Measurements from ENCODE around the gene TEAD2.
A peak's percentile ranks its signal among the peaks of the same experiment; 100 is the strongest.
"Not testable (repeated sequence)": the region's sequence is repeated elsewhere in the genome, so short reads cannot be mapped to it uniquely, and the experiment has no call there.

The TEAD2 gene

GRCh38 chr19:49338023-49338677 is 24.1 kb downstream of the TEAD2 start:
- Histone ChIP-seq H3K36me3 (ENCODE audit: control insufficient read depth, insufficient read depth, low read length) (peaks cover 41% of the 10 kb centered on the region), H3K4me3 (ENCODE audit: insufficient read depth, low read depth, low read length, poor library complexity, severe bottlenecking) (no peak overlapping the region), H3K9me3 (ENCODE audit: control insufficient read depth, low read length) (no peaks in the 10 kb centered on the region), H3K27ac (ENCODE audit: insufficient read depth, low read length, poor library complexity, severe bottlenecking) (no peak overlapping the region), H3K27me3 (replicated peaks; ENCODE audit: control insufficient read depth, insufficient read depth, low read length, poor library complexity, severe bottlenecking) (no peaks in the 10 kb centered on the region), H3K4me1 (ENCODE audit: control insufficient read depth, insufficient read depth, low read length, poor library complexity, severe bottlenecking) (peaks cover 36% of the 10 kb centered on the region)
- DNase-seq, result no peak

- H3K4me1 ChIP-seq (ENCODE audit: control insufficient read depth, insufficient read depth, low read length, poor library complexity, severe bottlenecking), result peaks cover 38% of the 10 kb centered on the region
- no peak for DNase-seq
- peaks cover 41% of the 10 kb centered on the region for H3K36me3 ChIP-seq (ENCODE audit: control insufficient read depth, insufficient read depth, low read length)
- peak overlapping the region; percentile 22 for H3K27ac ChIP-seq (ENCODE audit: insufficient read depth, low read length, poor library complexity, severe bottlenecking)
- H3K4me3 ChIP-seq (ENCODE audit: insufficient read depth, low read depth, low read length, poor library complexity, severe bottlenecking), result no peak overlapping the region
- no peaks in the 10 kb centered on the region for H3K9me3 ChIP-seq (ENCODE audit: control insufficient read depth, low read length)
- no peaks in the 10 kb centered on the region for H3K27me3 ChIP-seq (replicated peaks; ENCODE audit: control insufficient read depth, insufficient read depth, low read length, poor library complexity, severe bottlenecking)
These were observed 24.8 kb downstream of the TEAD2 start for GRCh38 chr19:49337267-49338022.

GRCh38 chr19:49336482-49337266 is 25.5 kb downstream of the TEAD2 start:
- DNase-seq, result no peak
- Histone ChIP-seq H3K27ac (ENCODE audit: insufficient read depth, low read length, poor library complexity, severe bottlenecking) (peak overlapping the region; percentile 75), H3K36me3 (ENCODE audit: control insufficient read depth, insufficient read depth, low read length) (peaks cover 41% of the 10 kb centered on the region), H3K9me3 (ENCODE audit: control insufficient read depth, low read length) (no peaks in the 10 kb centered on the region), H3K4me3 (ENCODE audit: insufficient read depth, low read depth, low read length, poor library complexity, severe bottlenecking) (no peak overlapping the region), H3K27me3 (replicated peaks; ENCODE audit: control insufficient read depth, insufficient read depth, low read length, poor library complexity, severe bottlenecking) (no peaks in the 10 kb centered on the region), H3K4me1 (ENCODE audit: control insufficient read depth, insufficient read depth, low read length, poor library complexity, severe bottlenecking) (peaks cover 43% of the 10 kb centered on the region)

- DNase-seq, result no peak
- no peaks in the 10 kb centered on the region for H3K27me3 ChIP-seq (replicated peaks; ENCODE audit: control insufficient read depth, insufficient read depth, low read length, poor library complexity, severe bottlenecking)
- H3K4me3 ChIP-seq (ENCODE audit: insufficient read depth, low read depth, low read length, poor library complexity, severe bottlenecking), result peak overlapping the region; percentile 63
- H3K36me3 ChIP-seq (ENCODE audit: control insufficient read depth, insufficient read depth, low read length), result peaks cover 35% of the 10 kb centered on the region
- H3K9me3 ChIP-seq (ENCODE audit: control insufficient read depth, low read length), result no peaks in the 10 kb centered on the region
- H3K4me1 ChIP-seq (ENCODE audit: control insufficient read depth, insufficient read depth, low read length, poor library complexity, severe bottlenecking), result peaks cover 43% of the 10 kb centered on the region
- peak overlapping the region; percentile 75 for H3K27ac ChIP-seq (ENCODE audit: insufficient read depth, low read length, poor library complexity, severe bottlenecking)
These were observed 26.3 kb downstream of the TEAD2 start for GRCh38 chr19:49335784-49336481.

GRCh38 chr19:49335071-49335783 is 27.0 kb downstream of the TEAD2 start, which contains the start of gene CD37:
Gene CD37 (plus strand): TSS chr19:49335406. CDS start chr19:49335541, 135 bp downstream.
- H3K27me3 ChIP-seq (replicated peaks; ENCODE audit: control insufficient read depth, insufficient read depth, low read length, poor library complexity, severe bottlenecking), result no peaks in the 10 kb centered on the region
- peak in 2 of 3 donors; percentile 19 to 33 for DNase-seq
- no peaks in the 10 kb centered on the region for H3K9me3 ChIP-seq (ENCODE audit: control insufficient read depth, low read length)
- H3K4me3 ChIP-seq (ENCODE audit: insufficient read depth, low read depth, low read length, poor library complexity, severe bottlenecking), result peak within 1 kb of the TSS; percentile 63
- H3K27ac ChIP-seq (ENCODE audit: insufficient read depth, low read length, poor library complexity, severe bottlenecking), result peak within 1 kb of the TSS; percentile 75
- H3K4me1 ChIP-seq (ENCODE audit: control insufficient read depth, insufficient read depth, low read length, poor library complexity, severe bottlenecking), result peaks cover 43% of the 10 kb centered on the region
- H3K36me3 ChIP-seq (ENCODE audit: control insufficient read depth, insufficient read depth, low read length), result peaks cover 28% of the 10 kb centered on the region

GRCh38 chr19:49333811-49334288 is 28.4 kb downstream of the TEAD2 start:
- H3K4me3 ChIP-seq (ENCODE audit: insufficient read depth, low read depth, low read length, poor library complexity, severe bottlenecking), result peak overlapping the region; percentile 39
- peaks cover 43% of the 10 kb centered on the region for H3K4me1 ChIP-seq (ENCODE audit: control insufficient read depth, insufficient read depth, low read length, poor library complexity, severe bottlenecking)
- H3K9me3 ChIP-seq (ENCODE audit: control insufficient read depth, low read length), result no peaks in the 10 kb centered on the region
- H3K27me3 ChIP-seq (replicated peaks; ENCODE audit: control insufficient read depth, insufficient read depth, low read length, poor library complexity, severe bottlenecking), result no peaks in the 10 kb centered on the region
- H3K36me3 ChIP-seq (ENCODE audit: control insufficient read depth, insufficient read depth, low read length), result peaks cover 17% of the 10 kb centered on the region
- peak; percentile 41 to 59 (median 54) for DNase-seq
- peak overlapping the region; percentile 75 for H3K27ac ChIP-seq (ENCODE audit: insufficient read depth, low read length, poor library complexity, severe bottlenecking)

- Histone ChIP-seq H3K4me3 (ENCODE audit: insufficient read depth, low read depth, low read length, poor library complexity, severe bottlenecking) (peak overlapping the region; percentile 39), H3K9me3 (ENCODE audit: control insufficient read depth, low read length) (no peaks in the 10 kb centered on the region), H3K27ac (ENCODE audit: insufficient read depth, low read length, poor library complexity, severe bottlenecking) (peak overlapping the region; percentile 75), H3K36me3 (ENCODE audit: control insufficient read depth, insufficient read depth, low read length) (peaks cover 12% of the 10 kb centered on the region), H3K4me1 (ENCODE audit: control insufficient read depth, insufficient read depth, low read length, poor library complexity, severe bottlenecking) (peaks cover 43% of the 10 kb centered on the region), H3K27me3 (replicated peaks; ENCODE audit: control insufficient read depth, insufficient read depth, low read length, poor library complexity, severe bottlenecking) (no peaks in the 10 kb centered on the region)
- DNase-seq, result no peak
These were observed 28.8 kb downstream of the TEAD2 start for GRCh38 chr19:49333418-49333805.

GRCh38 chr19:49332691-49333417 is 29.4 kb downstream of the TEAD2 start:
- Histone ChIP-seq H3K4me3 (ENCODE audit: insufficient read depth, low read depth, low read length, poor library complexity, severe bottlenecking) (peak overlapping the region; percentile 39), H3K27ac (ENCODE audit: insufficient read depth, low read length, poor library complexity, severe bottlenecking) (peak overlapping the region; percentile 75), H3K4me1 (ENCODE audit: control insufficient read depth, insufficient read depth, low read length, poor library complexity, severe bottlenecking) (peaks cover 39% of the 10 kb centered on the region)
- not testable (repeated sequence) for H3K36me3 ChIP-seq (ENCODE audit: control insufficient read depth, insufficient read depth, low read length); H3K27me3 ChIP-seq (replicated peaks; ENCODE audit: control insufficient read depth, insufficient read depth, low read length, poor library complexity, severe bottlenecking); H3K9me3 ChIP-seq (ENCODE audit: control insufficient read depth, low read length); DNase-seq
